ENCODE data around the gene OR2A14.

OR2A14 gene

GRCh38 chr7:144098776-144099175, 24.2 kb upstream of the OR2A14 start:
- ChIA-PET CTCF (interaction anchor here (0.7 kb wide), 1 partner anchor 10 kb away, joined by 3 read pairs; the partner anchor contains the start of gene OR2A2), POLR2A (no interaction called here)
- no peak for DNase-seq (ENCODE audit: extremely low spot score)
- TF ChIP-seq CTCF (IDR thresholded peaks at IDR 0.05; ENCODE audit: control extremely low read depth, extremely low read depth, low read depth, missing control alignments) = no peak

- POLR2A ChIA-PET = no interaction called here
- CTCF ChIA-PET = no interaction called here
- no peak for DNase-seq (ENCODE audit: extremely low spot score)
- no peak for TF ChIP-seq CTCF (IDR thresholded peaks at IDR 0.05; ENCODE audit: control extremely low read depth, extremely low read depth, low read depth, missing control alignments)
These were observed 22.4 kb upstream of the OR2A14 start for GRCh38 chr7:144100607-144101006.

GRCh38 chr7:144102041-144102440, 20.9 kb upstream of the OR2A14 start:
- no peak for TF ChIP-seq CTCF (IDR thresholded peaks at IDR 0.05; ENCODE audit: control extremely low read depth, extremely low read depth, low read depth, missing control alignments)
- POLR2A ChIA-PET = no interaction called here
- CTCF ChIA-PET = interaction anchor here (1.6 kb wide), 1 partner anchor 25 kb away, joined by 3 read pairs; no protein-coding TSS in a partner anchor
- no peak for DNase-seq (ENCODE audit: extremely low spot score)

- DNase-seq (ENCODE audit: extremely low spot score) = no peak
- ChIA-PET POLR2A (no interaction called here), CTCF (no interaction called here)
- TF ChIP-seq CTCF (IDR thresholded peaks at IDR 0.05; ENCODE audit: control extremely low read depth, extremely low read depth, low read depth, missing control alignments) = no peak
These were observed 17.8 kb upstream of the OR2A14 start for GRCh38 chr7:144105211-144105610.

GRCh38 chr7:144109283-144109682, 13.7 kb upstream of the OR2A14 start, which contains the start of gene OR2A2:
Gene OR2A2, plus strand, starts transcription at chr7:144109583. Its CDS starts 0 bp downstream, at chr7:144109583.
- CTCF ChIA-PET = interaction anchor here (1.1 to 1.2 kb wide), 2 partner anchors 11 to 19 kb away, joined by 3 read pairs; no protein-coding TSS in a partner anchor
- no peak for DNase-seq (ENCODE audit: extremely low spot score)
- no peak for TF ChIP-seq CTCF (IDR thresholded peaks at IDR 0.05; ENCODE audit: control extremely low read depth, extremely low read depth, low read depth, missing control alignments)
- POLR2A ChIA-PET = no interaction called here

- no peak for DNase-seq (ENCODE audit: extremely low spot score)
- POLR2A ChIA-PET = no interaction called here
- CTCF ChIA-PET = interaction anchor here (1.3 to 2.0 kb wide), 3 partner anchors 16 to 26 kb away, joined by 4 to 10 read pairs (median 4); no protein-coding TSS in a partner anchor
- no peak for TF ChIP-seq CTCF (IDR thresholded peaks at IDR 0.05; ENCODE audit: control extremely low read depth, extremely low read depth, low read depth, missing control alignments)
These were observed 12.7 kb upstream of the OR2A14 start for GRCh38 chr7:144110272-144110671.
